HCT116 (cell line): ENCODE results near the gene TTC21B.

Experiments used
- CEBPB ChIP-seq: IDR thresholded peaks from 2 replicates; pipeline ENCODE4 v1.6.1; 2012; ENCODE audit warnings: low read depth
- EGR1 ChIP-seq: IDR thresholded peaks from 2 replicates; pipeline ENCODE4 v1.6.1; 2012; ENCODE audit warnings: low read depth
- ELF1 ChIP-seq: IDR thresholded peaks from 2 replicates; pipeline ENCODE4 v1.6.1; 2012; ENCODE audit warnings: low read depth, borderline replicate concordance
- EZH2 ChIP-seq: fragments of 200-600 bp; sonication (generic); IDR thresholded peaks from 2 replicates; pipeline ENCODE4 v1.6.1; 2017; ENCODE audit warnings: antibody characterized with exemption, mixed run types
- EZH2phosphoT487 ChIP-seq: fragments of 200-600 bp; IDR thresholded peaks from 2 replicates; pipeline ENCODE4 v1.6.1; 2018; ENCODE audit warnings: antibody characterized with exemption, borderline replicate concordance
- POLR2A ChIP-seq: IDR thresholded peaks from 2 replicates; pipeline ENCODE4 v1.7.0; 2011; ENCODE audit warnings: borderline replicate concordance; ENCODE audit not compliant: insufficient read depth, insufficient read length; ENCODE audit errors: extremely low read depth
- POLR2AphosphoS5 ChIP-seq: IDR thresholded peaks from 2 replicates; pipeline ENCODE4 v1.6.1; 2011; ENCODE audit warnings: mild to moderate bottlenecking, low read depth, low read length, moderate library complexity
- RAD21 ChIP-seq: IDR thresholded peaks from 2 replicates; pipeline ENCODE4 v1.6.1; 2012; ENCODE audit warnings: low read depth, mild to moderate bottlenecking
- SRF ChIP-seq: IDR thresholded peaks from 2 replicates; pipeline ENCODE4 v1.6.1; 2012; ENCODE audit warnings: low read depth
- YY1 ChIP-seq: IDR thresholded peaks from 2 replicates; pipeline ENCODE4 v1.6.1; 2011; ENCODE audit warnings: low read length, low read depth, moderate library complexity, mild to moderate bottlenecking; ENCODE audit not compliant: insufficient replicate concordance; ENCODE audit errors: extremely low read depth
- TF ChIP-seq, protein P1 (sequence below), 3 experiments: fragments of 200-600 bp in 1 of 3; sonication (generic) in 1 of 3; IDR thresholded peaks in 2 of 3; conservative IDR thresholded peaks in 1 of 3; 2 replicates each; pipeline ENCODE4 v1.5.1; 2012 to 2017; ENCODE audit warnings: low read depth in 2 of 3, low read length in 2 of 3, antibody characterized with exemption in 1 of 3, borderline replicate concordance in 1 of 3, control low read depth in 1 of 3, mild to moderate bottlenecking in 1 of 3, mixed read lengths in 1 of 3, mixed run types in 1 of 3, moderate library complexity in 1 of 3; ENCODE audit not compliant: insufficient read depth in 1 of 3
- TF ChIP-seq, protein P2 (sequence below): IDR thresholded peaks from 2 replicates; pipeline ENCODE4 v1.6.1; 2012; ENCODE audit warnings: low read depth

DNA sequence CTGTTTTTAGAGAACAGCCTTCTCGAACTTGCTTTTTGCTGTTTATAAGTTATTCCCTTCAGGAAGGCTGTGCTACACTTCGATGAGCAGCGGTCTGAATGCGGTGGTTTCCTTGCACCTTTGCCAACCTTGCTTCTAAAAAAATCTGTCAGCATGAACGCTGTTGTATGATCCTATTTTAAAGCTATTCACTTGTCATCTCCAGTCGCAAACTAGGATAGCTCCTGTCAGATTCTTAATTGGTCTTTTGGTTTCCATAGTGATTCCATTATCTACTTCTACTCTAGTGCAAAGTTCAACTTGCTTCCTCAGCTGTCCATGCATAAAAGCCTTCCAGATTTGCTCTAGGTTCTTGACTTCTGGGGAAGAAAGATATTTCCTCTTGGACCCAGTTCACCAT lies 83.2 kb downstream of the TTC21B start:
- no peak for TF ChIP-seq CEBPB
- no peak for TF ChIP-seq EGR1
- TF ChIP-seq, protein P1, sequence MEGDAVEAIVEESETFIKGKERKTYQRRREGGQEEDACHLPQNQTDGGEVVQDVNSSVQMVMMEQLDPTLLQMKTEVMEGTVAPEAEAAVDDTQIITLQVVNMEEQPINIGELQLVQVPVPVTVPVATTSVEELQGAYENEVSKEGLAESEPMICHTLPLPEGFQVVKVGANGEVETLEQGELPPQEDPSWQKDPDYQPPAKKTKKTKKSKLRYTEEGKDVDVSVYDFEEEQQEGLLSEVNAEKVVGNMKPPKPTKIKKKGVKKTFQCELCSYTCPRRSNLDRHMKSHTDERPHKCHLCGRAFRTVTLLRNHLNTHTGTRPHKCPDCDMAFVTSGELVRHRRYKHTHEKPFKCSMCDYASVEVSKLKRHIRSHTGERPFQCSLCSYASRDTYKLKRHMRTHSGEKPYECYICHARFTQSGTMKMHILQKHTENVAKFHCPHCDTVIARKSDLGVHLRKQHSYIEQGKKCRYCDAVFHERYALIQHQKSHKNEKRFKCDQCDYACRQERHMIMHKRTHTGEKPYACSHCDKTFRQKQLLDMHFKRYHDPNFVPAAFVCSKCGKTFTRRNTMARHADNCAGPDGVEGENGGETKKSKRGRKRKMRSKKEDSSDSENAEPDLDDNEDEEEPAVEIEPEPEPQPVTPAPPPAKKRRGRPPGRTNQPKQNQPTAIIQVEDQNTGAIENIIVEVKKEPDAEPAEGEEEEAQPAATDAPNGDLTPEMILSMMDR (IDR thresholded peaks at IDR 0.05 in 2 of 3, conservative IDR thresholded peaks at IDR 0.05 in 1 of 3; ENCODE audit: borderline replicate concordance in 1 of 3, insufficient read depth in 1 of 3, low read depth in 2 of 3, low read length in 2 of 3): no peak
- TF ChIP-seq EZH2phosphoT487: no peak
- TF ChIP-seq POLR2A: no peak
- TF ChIP-seq ELF1: no peak
- no peak for TF ChIP-seq POLR2AphosphoS5
- TF ChIP-seq YY1: no peak
- no peak for TF ChIP-seq SRF
- TF ChIP-seq EZH2: no peak
- no peak for TF ChIP-seq RAD21
- TF ChIP-seq, protein P2, sequence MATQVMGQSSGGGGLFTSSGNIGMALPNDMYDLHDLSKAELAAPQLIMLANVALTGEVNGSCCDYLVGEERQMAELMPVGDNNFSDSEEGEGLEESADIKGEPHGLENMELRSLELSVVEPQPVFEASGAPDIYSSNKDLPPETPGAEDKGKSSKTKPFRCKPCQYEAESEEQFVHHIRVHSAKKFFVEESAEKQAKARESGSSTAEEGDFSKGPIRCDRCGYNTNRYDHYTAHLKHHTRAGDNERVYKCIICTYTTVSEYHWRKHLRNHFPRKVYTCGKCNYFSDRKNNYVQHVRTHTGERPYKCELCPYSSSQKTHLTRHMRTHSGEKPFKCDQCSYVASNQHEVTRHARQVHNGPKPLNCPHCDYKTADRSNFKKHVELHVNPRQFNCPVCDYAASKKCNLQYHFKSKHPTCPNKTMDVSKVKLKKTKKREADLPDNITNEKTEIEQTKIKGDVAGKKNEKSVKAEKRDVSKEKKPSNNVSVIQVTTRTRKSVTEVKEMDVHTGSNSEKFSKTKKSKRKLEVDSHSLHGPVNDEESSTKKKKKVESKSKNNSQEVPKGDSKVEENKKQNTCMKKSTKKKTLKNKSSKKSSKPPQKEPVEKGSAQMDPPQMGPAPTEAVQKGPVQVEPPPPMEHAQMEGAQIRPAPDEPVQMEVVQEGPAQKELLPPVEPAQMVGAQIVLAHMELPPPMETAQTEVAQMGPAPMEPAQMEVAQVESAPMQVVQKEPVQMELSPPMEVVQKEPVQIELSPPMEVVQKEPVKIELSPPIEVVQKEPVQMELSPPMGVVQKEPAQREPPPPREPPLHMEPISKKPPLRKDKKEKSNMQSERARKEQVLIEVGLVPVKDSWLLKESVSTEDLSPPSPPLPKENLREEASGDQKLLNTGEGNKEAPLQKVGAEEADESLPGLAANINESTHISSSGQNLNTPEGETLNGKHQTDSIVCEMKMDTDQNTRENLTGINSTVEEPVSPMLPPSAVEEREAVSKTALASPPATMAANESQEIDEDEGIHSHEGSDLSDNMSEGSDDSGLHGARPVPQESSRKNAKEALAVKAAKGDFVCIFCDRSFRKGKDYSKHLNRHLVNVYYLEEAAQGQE: no peak
